ENCODE data around the gene CFAP46. TPM values are rescaled to one million over a fixed set of nuclear protein-coding genes. Genes with fewer than 3 reads are reported as not detected.
"Not testable (repeated sequence)": the region's sequence is repeated elsewhere in the genome, so short reads cannot be mapped to it uniquely, and the experiment has no call there.

The CFAP46 gene
- total RNA-seq, 1 donor from 2014 or later, result 0.20 TPM

DNA sequence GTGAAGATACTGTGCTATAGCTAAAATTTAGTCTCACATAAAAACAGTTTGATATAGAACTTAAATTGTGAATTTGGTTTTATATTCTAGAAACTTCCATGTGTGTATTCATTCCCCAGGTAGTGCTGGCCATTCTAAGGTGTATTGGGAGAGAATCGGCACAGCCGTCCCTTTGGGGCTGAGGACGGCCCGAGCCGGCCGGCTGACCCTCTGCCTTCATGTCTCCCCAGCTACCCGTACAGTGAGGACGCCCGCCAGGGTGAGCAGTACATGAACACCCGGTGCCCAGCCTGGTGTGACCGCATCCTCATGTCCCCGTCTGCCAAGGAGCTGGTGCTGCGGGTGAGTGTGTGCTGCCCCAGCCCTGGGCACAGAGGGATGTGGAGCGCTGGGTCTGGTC lies 164.9 kb downstream of the CFAP46 start:
- DNase-seq (ENCODE audit: low read depth in 2 of 2), result no peak

DNA sequence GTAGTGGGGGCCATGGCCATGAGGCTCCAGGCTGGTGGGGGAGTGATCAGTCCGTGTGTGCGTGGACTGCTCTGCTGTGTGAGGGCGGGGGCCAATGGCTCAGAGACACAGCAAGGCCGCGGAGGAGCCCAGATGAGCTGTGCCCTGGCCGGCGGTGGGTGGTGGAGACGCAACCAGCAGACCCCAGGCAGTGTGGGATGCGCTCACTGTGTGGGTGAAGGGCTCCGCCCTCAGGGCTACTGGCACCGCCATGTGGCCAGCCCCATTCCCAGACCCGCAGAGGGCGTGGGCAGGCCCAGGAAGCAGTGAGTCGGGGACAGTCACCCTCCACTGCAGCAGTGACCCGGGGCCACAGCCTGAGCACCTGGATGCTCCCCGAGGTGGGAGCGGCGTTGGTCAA lies 165.5 kb downstream of the CFAP46 start:
- DNase-seq (ENCODE audit: low read depth in 2 of 2), result no peak

DNA sequence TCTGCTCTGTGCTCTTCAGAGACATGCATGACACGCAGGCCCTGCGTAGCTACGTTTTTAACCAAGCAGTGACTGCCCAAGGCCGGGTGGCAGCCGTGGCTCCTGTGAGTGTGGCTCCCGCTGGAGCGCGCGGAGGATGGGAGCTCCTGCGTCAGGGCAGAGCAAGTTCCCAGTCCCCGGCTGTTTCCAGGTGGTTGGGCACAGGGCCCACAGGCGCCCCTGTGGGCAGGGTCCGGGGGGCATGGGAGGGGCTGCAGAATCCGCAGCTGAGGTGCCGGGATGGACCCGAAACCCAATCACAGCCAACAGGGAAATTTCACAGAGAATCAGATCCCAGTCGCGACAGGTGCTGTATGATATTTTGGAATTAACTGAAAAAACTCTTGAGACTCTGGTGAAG lies 166.2 kb downstream of the CFAP46 start:
- no peak for DNase-seq (ENCODE audit: low read depth in 2 of 2)

DNA sequence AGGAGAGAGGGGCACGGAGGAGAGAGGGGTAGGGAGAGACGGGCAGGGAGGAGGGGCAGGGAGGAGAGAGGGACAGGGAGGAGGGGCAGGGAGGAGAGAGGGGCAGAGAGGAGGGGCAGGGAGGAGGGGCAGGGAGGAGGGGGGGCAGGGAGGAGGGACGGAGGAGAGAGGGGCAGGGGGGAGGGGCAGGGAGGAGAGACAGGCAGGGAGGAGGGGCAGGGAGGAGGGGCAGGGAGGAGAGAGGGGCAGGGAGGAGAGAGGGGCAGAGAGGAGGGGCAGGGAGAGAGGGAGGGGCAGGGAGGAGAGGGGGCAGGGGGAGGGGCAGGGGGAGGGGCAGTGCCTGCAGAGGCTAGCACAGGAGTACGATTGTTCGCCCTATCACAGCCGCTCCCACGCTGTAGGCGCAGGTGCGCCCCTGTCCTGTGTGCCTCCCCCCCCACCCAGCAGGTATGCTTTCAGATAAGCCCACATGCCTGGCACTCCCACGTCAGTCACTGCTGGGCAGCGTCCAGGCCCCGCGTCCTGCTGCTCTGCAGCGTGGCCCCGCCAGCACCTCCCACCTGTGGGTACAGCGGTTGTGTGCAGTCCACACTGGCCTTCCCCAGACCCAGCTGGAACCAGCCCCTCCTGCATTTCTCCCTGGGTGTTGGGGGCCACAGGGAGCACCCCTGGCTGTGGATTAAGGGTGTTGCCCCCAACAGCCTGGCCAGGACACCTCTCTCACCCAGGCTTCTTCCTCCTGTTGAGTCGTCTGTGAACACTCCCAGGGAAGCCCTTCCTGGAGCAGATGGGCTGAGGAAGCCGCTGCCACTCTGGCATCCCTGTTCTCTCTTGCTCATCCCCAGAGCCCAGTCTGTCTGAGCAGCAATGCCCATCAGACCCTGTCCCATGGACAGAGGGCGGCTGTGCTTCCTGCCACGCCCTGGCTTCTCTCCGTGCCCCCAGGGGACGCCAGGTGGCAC lies 167.2 kb downstream of the CFAP46 start:
- DNase-seq (ENCODE audit: low read depth in 2 of 2), result peak in 1 of 2 donors; percentile 16

DNA sequence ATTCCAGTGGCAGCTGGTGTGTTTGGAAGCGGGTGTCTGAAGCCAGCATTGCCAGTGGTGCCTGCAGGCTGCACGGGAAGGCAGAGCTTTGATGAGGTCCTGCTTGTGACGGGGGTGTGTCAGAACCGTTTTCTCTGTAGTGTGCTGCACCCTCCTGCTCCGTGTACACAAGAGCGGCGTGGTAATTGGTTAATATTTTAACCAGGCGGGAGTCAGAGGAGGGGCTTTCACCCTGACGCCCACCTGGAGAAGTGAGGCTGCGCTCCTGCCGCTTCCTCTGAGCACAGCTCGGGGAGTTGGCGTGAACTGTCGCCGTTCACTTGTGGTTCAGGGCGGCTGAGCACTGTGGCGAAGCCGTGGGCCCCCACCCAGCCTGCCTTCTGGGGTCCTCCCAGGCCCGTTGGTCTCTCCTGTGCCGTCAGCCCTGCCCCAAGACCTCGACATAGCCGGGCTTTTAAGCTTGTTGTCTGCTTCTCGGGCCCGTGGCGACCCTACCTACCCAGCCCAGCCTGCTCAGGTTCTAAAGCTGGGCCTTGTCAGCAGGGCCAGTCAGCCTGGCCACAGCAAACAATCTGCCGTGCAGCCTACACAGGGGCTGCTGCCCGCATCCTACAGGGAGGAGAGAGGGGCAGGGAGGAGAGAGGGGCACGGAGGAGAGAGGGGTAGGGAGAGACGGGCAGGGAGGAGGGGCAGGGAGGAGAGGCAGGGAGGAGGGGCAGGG lies 168.0 kb downstream of the CFAP46 start:
- no peak for DNase-seq (ENCODE audit: low read depth in 2 of 2)

DNA sequence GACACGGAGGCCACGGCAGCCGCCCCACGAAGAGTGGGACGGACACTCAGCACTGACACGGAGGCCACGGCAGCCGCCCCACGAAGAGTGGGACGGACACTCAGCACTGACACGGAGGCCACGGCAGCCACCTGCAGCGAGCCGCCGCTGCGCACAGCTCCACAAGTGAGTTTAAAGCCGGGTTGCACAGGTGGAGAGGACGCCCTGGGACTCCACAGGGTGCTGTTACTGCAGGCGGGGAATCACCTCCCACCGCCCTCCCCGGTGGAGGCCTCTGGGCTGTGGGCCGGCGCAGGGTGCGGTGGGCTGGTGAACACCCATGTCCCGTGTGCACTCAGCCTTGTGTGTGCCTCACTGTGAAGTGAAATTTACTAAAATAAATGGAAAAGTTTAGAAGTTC lies 169.6 kb downstream of the CFAP46 start:
- not testable (repeated sequence) for DNase-seq (ENCODE audit: low read depth in 2 of 2)

DNA sequence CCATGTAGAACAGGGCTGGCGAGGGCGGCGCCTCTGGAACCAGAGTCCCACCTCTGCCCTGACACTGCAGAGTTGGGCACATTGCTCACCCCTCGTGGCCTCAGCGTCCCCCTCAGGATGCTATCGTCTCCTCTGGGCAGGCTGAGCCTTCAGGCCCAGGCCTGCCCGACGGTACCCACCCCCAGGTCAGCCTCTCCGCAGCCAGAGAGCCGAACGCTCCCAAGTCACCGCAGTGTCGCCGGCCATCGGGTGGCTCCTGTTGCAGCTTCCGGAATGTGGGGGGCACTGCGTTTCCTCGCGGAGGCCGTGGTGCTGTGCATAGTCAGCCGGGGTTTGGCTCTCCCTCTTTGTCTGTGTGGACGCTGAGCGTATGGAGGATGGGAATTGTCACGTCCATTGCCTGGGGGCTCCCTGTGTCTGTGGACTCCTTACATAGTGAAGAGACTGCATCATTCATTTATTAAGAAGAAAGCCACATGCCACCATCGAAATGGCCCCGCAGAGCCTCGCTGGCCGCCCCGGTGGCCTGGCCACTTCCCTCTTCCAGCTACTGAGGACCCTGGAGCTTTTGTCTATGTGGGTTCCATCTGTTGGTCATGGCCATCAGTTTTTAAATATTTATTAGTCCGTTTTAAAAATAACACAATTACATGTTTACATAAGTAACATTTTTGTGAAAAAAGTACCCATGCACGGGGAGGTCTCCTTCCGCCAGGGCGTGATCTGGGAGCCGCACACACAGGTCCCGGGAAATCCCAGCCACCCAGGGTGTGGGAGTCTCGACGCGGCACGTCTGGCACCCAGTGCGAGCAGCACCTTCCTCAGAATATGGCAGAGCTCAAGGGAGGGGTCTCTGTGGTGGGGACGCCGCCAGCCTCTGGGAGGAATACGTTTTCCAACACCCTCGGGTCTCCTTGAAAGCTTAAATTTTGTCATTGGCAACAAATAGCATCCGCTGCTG lies 172.0 kb downstream of the CFAP46 start:
- DNase-seq (ENCODE audit: low read depth in 2 of 2), result no peak

DNA sequence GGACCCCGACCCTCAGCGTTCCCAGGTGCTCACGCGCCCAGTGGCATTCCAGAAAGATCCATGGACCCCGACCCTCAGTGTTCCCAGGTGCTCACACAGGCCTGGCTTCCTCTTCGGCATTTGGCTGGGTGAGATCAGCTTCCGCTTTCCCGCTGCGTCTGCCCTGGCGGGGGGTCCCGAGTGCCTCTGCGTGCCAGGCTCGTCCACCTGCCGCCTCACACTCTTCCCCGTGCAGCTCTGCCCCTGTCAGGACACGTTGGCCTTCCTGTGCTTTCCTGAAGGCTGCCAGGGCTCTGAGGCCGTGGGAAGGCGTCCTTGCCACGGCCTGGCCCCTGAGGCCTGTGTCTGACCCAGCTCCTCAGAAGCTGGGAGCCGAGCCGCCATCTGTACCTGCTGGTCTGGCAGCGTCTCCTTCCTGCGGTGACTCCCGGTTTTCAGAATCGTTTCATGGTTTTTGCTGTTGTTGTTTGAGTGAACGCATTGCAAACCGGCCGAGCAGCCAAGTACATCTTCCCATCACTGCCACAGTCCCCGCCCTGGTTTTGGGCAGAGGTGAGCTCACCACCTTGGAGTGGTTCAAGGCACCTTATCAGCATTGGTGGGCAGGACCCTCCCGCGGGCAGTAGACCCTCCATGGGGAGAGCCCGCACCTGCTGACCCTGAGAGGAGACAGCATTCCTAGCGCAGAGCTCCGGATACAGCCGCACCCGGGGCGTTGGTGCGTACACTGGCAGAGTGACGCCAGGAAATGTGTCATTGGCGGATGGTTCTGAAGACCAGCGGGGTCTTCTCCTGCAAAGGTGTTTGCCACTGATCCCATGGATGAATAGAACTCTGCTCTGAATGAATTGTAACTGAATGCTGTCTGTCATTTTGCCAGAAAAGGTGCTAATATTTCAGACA lies 173.8 kb downstream of the CFAP46 start:
- no peak for DNase-seq (ENCODE audit: low read depth in 2 of 2)

DNA sequence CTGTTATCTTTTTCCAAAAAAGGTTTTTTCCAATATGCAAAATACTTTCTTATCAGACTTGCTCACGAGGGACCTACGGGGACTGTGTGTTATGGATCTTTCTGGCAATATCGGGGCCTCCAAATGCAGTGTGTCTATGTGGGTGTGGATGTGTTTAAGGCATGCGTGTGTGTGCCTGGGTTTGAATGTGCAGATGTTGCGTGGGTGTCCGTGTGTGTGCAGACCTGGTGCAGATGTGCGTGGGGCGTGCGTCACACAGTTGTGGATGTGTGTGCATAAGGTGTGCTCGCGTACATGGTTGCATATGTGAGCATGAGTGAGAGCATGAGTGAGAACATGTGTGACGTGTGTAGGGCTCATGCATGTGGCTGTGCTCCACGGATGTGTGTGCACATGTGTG lies 176.1 kb downstream of the CFAP46 start:
- no peak for DNase-seq (ENCODE audit: low read depth in 2 of 2)

DNA sequence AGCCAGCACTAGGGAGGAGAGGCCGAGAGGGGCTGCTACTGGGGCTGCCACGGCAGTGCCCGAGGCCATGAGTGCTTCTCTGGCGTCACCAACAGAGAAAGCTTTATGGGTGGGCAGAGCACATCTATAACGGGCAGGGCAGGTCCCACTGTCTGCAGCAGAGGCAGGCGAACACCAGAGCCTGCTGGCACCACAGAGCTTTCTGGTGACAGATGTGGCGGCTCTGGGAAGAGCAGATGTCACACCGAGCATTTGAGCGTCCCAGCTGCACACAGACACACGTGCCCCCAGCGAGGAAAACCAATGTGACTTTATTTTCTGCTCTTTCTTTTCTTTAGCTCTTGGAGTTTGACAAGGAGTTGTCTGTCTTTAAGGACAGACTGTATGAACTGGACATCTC lies 176.9 kb downstream of the CFAP46 start:
- no peak for DNase-seq (ENCODE audit: low read depth in 2 of 2)

DNA sequence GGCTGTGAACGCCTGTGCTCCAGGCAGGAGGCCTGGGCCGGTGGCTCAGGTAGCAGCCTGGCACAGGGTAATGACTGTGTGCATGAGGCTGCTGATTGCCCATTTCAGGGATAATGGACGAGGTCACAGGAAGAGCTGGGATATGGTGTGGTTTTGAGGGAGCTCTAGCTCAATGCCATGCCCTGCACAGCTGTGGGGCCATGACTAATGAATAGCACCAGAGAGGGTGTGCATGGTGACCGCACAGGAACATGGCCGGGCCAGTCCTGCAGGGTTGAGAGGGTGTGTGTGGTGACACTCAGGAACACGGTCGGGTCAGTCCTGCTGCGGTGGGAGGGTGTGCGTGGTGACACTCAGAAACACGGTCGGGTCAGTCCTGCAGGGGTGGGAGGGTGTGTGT lies 178.3 kb downstream of the CFAP46 start:
- no peak for DNase-seq (ENCODE audit: low read depth in 2 of 2)

DNA sequence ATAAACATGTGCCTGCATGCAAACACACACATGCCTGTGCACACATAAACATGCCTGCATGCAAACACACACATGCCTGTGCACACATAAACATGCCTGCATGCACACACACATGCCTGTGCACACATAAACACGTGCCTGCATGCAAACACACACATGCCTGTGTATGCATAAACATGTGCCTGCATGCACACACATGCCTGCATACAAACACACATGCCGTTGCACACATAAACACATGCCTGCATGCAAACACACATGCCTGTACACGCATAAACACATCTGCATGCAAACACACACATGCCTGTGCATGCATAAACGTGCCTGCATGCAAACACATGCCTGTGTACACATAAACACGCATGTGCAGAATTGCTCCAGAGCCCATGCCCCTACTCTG lies 178.8 kb downstream of the CFAP46 start:
- no peak for DNase-seq (ENCODE audit: low read depth in 2 of 2)

DNA sequence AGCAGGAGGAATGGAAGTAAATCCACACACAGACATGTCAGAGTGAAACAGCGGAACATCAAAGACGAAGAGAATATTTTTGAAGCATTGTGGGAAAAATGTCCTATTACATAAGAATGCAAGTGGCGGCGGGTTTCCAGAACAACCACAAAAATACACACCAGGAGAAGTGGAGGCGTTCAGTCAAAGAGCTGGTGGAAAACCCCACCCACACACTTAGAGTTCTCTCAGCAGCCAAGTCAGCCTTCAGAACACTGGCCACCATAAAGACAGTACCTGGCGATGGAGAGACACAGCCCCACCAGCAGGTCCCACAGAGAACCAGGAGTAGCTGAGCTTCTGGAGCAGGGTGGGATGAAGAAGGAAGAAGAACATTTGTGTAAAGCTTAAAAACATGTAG lies 180.1 kb downstream of the CFAP46 start:
- no peak for DNase-seq (ENCODE audit: low read depth in 2 of 2)

DNA sequence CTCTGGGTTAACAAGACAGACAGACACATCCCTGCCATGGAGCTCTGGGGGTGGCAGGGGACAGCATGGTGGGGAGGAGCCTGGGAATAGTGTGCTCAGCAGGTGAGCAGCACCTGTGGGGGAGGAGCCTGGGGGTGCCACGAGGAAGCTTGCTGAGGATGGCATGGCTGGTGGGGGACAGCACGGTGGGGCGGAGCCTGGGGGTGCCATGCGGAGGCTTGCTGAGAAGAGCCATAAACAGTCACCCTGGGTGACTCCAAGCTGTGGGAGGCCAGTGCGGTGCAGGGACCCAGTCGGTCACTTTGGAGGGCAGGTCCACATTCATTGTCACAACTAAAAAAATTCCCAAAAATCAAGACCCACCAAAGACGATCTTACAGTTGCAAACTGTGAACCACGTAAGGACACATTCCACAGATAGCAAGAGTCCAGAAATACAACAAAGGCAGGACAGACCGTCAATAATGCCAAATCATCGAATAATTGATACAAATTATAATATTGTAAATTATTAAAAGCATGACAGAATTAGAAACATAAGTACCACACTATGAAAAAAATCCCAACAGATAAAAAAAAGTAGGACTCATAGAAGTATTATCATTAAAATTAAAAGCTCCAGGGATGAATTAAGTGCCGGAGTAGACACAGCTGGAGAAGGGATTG lies 180.8 kb downstream of the CFAP46 start:
- DNase-seq (ENCODE audit: low read depth in 2 of 2), result no peak

DNA sequence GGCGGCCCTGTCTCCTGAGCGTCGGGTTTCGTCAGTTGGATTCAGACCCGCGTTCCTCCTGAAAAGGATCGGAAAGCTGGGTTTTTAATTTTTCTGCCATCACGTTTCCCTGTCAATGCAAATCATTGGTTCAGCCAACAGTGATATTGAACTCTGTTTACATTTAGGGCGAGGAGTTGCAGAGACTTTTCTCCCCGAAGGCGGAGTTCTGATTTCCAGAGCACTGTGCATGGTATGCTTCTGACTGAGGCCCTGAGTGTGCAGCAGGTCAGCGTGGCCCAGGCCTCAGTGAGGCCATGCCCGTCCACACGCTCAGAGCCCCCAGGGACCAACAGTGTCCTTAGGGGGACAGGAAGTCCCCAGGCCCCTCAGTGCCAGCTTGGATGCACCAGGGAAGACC lies 183.5 kb downstream of the CFAP46 start:
- no peak for DNase-seq (ENCODE audit: low read depth in 2 of 2)

Other genes starting within 250 kb of the CFAP46 start
- gene NKX6-2, start 156.4 kb downstream of the CFAP46 start, total RNA-seq, result not detected in 2 replicates
- under 0.01 TPM in 1 of 2 replicates, not detected in the other for gene ADGRA1, start 145.4 kb upstream of the CFAP46 start, total RNA-seq
- 0.20 TPM in 1 of 2 replicates, not detected in the other for gene KNDC1, start 217.6 kb upstream of the CFAP46 start, total RNA-seq

All from lung microvascular endothelial cell (primary cell).